GM23338 (cell line): Measurements from ENCODE around the gene PTCH2. TPM values are rescaled to one million over a fixed set of nuclear protein-coding genes. Genes with fewer than 3 reads are reported as not detected.

ENCODE experiments used
- ATAC-seq: fragments of 200-7000 bp; cut with Tn5 transposase; 3 replicates; pipeline ENCODE4 v1.9.1; 2020
- DNase-seq: peaks from one replicate; pipeline ENCODE4 v3.0.0-alpha.2; 2015; ENCODE audit warnings: low spot score
- H2AFZ ChIP-seq: fragments of 200-600 bp; sonication (generic); 2 replicates; pipeline ENCODE4 v1.8.0; 2016; ENCODE audit warnings: antibody characterized with exemption, mild to moderate bottlenecking, moderate library complexity
- H3F3A ChIP-seq: fragments of 200-600 bp; sonication (generic); replicated peaks from 2 replicates; pipeline ENCODE4 v1.8.0; 2017; ENCODE audit warnings: antibody characterized with exemption, mixed run types, low read depth
- H3K27ac ChIP-seq: fragments of 200-600 bp; sonication (generic); 2 replicates; pipeline ENCODE4 v1.6.1; 2016; ENCODE audit warnings: low read depth
- H3K27me3 ChIP-seq: fragments of 200-600 bp; sonication (generic); 2 replicates; pipeline ENCODE4 v1.8.0; 2016; ENCODE audit warnings: mild to moderate bottlenecking, mixed run types, moderate library complexity; ENCODE audit not compliant: insufficient read depth
- H3K36me3 ChIP-seq: fragments of 200-600 bp; sonication (generic); 2 replicates; pipeline ENCODE4 v1.8.0; 2016; ENCODE audit warnings: mild to moderate bottlenecking; ENCODE audit not compliant: insufficient read depth
- H3K4me1 ChIP-seq: fragments of 200-600 bp; sonication (generic); 2 replicates; pipeline ENCODE4 v1.8.0; 2016; ENCODE audit warnings: mild to moderate bottlenecking, moderate library complexity; ENCODE audit not compliant: insufficient read depth
- H3K4me2 ChIP-seq: fragments of 200-600 bp; sonication (generic); 2 replicates; pipeline ENCODE4 v1.7.1; 2017; ENCODE audit warnings: mixed run types
- H3K4me3 ChIP-seq: fragments of 200-600 bp; sonication (generic); 2 replicates; pipeline ENCODE4 v1.6.1; 2016; ENCODE audit warnings: mixed run types
- H3K79me2 ChIP-seq: fragments of 200-600 bp; sonication (generic); replicated peaks from 2 replicates; pipeline ENCODE4 v1.8.0; 2017; ENCODE audit warnings: mild to moderate bottlenecking; ENCODE audit not compliant: insufficient read depth
- H3K9me2 ChIP-seq: fragments of 200-600 bp; sonication (generic); 2 replicates; pipeline ENCODE4 v1.8.0; 2017; ENCODE audit not compliant: insufficient read depth
- H4K20me1 ChIP-seq: fragments of 200-600 bp; sonication (generic); replicated peaks from 2 replicates; pipeline ENCODE4 v1.8.0; 2017; ENCODE audit warnings: mild to moderate bottlenecking; ENCODE audit not compliant: insufficient read depth
- H3K27ac Mint-ChIP-seq: 2 replicates; pipeline ENCODE4 v1.8.0; 2020; ENCODE audit warnings: inconsistent platforms, mild to moderate bottlenecking, moderate library complexity, mixed read lengths
- H3K27me3 Mint-ChIP-seq: 3 replicates; pipeline ENCODE4 v1.8.0; 2022; ENCODE audit warnings: low read depth, mild to moderate bottlenecking, moderate library complexity, mixed read lengths, inconsistent platforms; ENCODE audit not compliant: insufficient read depth, poor library complexity
- H3K36me3 Mint-ChIP-seq: 3 replicates; pipeline ENCODE4 v1.8.0; 2021; ENCODE audit warnings: low read depth, mild to moderate bottlenecking, inconsistent platforms, moderate library complexity, mixed read lengths
- H3K4me1 Mint-ChIP-seq: 3 replicates; pipeline ENCODE4 v1.8.0; 2020; ENCODE audit warnings: mild to moderate bottlenecking, inconsistent platforms, mixed read lengths
- H3K4me3 Mint-ChIP-seq: 3 replicates; pipeline ENCODE4 v1.8.0; 2021; ENCODE audit warnings: moderate library complexity, mild to moderate bottlenecking, inconsistent platforms, mixed read lengths
- H3K9me3 Mint-ChIP-seq: 3 replicates; pipeline ENCODE4 v1.8.0; 2020; ENCODE audit warnings: moderate library complexity, mild to moderate bottlenecking, inconsistent platforms, mixed read lengths
- CREB1 ChIP-seq: fragments of 250-450 bp; sonication (Bioruptor Pico); IDR thresholded peaks from 2 replicates; pipeline ENCODE4 v1.5.0; 2020; ENCODE audit warnings: low read depth, mild to moderate bottlenecking, moderate library complexity
- EZH2 ChIP-seq: fragments of 200-600 bp; sonication (generic); IDR thresholded peaks from one replicate; pipeline ENCODE4 v1.8.0; 2017; ENCODE audit warnings: antibody characterized with exemption, mild to moderate bottlenecking, low read depth; ENCODE audit not compliant: unreplicated experiment
- NANOG ChIP-seq: IDR thresholded peaks from 2 replicates; pipeline ENCODE4 v1.6.1; 2016; ENCODE audit warnings: antibody characterized with exemption, borderline replicate concordance
- POLR2AphosphoS5 ChIP-seq: IDR thresholded peaks from 2 replicates; pipeline ENCODE4 v1.6.1; 2016; ENCODE audit warnings: antibody characterized with exemption, low read depth
- ZNF114 ChIP-seq: fragments of 250-450 bp; sonication (Bioruptor Pico); IDR thresholded peaks from 2 replicates; pipeline ENCODE4 v1.5.0; 2020; ENCODE audit warnings: mild to moderate bottlenecking, moderate library complexity
- ZNF331 ChIP-seq: fragments of 250-450 bp; sonication (Bioruptor Pico); IDR thresholded peaks from 2 replicates; pipeline ENCODE4 v1.5.0; 2020; ENCODE audit warnings: low read depth, mild to moderate bottlenecking, moderate library complexity
- polyA plus RNA-seq: library from polyadenylated mRNA; unstranded; fragments of >200 nt; fragmentation: Nextera tagmentation; extraction: Ambion mirVana; gene quantifications from 2 replicates; pipeline ENCODE4 v1.2.1, GENCODE V29; 2016
- total RNA-seq: library from RNA; depleted of rRNA; stranded (reverse); fragments of >200 nt; shearing (Covaris generic); gene quantifications from 2 replicates; pipeline ENCODE4 v1.2.3, GENCODE V29; 2014
- TF ChIP-seq, protein P1 (sequence below): fragments of 250-450 bp; sonication (Bioruptor Pico); IDR thresholded peaks from 2 replicates; pipeline ENCODE4 v1.5.0; 2020; ENCODE audit warnings: mild to moderate bottlenecking, moderate library complexity
- TF ChIP-seq, protein P2 (sequence below): IDR thresholded peaks from one replicate; pipeline ENCODE4 v1.6.1; 2018; ENCODE audit warnings: antibody characterized with exemption; ENCODE audit not compliant: unreplicated experiment
- TF ChIP-seq, protein P3 (sequence below): IDR thresholded peaks from 2 replicates; pipeline ENCODE4 v1.6.1; 2016; ENCODE audit warnings: antibody characterized with exemption

The PTCH2 gene
- total and polyA plus RNA-seq, 2 experiments from 2014 or later, result 0.63 to 0.74 TPM

- TF ChIP-seq, protein P1, sequence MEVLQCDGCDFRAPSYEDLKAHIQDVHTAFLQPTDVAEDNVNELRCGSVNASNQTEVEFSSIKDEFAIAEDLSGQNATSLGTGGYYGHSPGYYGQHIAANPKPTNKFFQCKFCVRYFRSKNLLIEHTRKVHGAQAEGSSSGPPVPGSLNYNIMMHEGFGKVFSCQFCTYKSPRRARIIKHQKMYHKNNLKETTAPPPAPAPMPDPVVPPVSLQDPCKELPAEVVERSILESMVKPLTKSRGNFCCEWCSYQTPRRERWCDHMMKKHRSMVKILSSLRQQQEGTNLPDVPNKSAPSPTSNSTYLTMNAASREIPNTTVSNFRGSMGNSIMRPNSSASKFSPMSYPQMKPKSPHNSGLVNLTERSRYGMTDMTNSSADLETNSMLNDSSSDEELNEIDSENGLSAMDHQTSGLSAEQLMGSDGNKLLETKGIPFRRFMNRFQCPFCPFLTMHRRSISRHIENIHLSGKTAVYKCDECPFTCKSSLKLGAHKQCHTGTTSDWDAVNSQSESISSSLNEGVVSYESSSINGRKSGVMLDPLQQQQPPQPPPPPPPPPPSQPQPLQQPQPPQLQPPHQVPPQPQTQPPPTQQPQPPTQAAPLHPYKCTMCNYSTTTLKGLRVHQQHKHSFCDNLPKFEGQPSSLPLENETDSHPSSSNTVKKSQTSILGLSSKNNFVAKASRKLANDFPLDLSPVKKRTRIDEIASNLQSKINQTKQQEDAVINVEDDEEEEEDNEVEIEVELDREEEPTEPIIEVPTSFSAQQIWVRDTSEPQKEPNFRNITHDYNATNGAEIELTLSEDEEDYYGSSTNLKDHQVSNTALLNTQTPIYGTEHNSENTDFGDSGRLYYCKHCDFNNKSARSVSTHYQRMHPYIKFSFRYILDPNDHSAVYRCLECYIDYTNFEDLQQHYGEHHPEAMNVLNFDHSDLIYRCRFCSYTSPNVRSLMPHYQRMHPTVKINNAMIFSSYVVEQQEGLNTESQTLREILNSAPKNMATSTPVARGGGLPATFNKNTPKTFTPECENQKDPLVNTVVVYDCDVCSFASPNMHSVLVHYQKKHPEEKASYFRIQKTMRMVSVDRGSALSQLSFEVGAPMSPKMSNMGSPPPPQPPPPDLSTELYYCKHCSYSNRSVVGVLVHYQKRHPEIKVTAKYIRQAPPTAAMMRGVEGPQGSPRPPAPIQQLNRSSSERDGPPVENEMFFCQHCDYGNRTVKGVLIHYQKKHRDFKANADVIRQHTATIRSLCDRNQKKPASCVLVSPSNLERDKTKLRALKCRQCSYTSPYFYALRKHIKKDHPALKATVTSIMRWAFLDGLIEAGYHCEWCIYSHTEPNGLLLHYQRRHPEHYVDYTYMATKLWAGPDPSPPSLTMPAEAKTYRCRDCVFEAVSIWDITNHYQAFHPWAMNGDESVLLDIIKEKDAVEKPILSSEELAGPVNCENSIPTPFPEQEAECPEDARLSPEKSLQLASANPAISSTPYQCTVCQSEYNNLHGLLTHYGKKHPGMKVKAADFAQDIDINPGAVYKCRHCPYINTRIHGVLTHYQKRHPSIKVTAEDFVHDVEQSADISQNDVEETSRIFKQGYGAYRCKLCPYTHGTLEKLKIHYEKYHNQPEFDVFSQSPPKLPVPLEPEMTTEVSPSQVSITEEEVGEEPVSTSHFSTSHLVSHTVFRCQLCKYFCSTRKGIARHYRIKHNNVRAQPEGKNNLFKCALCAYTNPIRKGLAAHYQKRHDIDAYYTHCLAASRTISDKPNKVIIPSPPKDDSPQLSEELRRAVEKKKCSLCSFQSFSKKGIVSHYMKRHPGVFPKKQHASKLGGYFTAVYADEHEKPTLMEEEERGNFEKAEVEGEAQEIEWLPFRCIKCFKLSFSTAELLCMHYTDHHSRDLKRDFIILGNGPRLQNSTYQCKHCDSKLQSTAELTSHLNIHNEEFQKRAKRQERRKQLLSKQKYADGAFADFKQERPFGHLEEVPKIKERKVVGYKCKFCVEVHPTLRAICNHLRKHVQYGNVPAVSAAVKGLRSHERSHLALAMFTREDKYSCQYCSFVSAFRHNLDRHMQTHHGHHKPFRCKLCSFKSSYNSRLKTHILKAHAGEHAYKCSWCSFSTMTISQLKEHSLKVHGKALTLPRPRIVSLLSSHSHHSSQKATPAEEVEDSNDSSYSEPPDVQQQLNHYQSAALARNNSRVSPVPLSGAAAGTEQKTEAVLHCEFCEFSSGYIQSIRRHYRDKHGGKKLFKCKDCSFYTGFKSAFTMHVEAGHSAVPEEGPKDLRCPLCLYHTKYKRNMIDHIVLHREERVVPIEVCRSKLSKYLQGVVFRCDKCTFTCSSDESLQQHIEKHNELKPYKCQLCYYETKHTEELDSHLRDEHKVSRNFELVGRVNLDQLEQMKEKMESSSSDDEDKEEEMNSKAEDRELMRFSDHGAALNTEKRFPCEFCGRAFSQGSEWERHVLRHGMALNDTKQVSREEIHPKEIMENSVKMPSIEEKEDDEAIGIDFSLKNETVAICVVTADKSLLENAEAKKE, result no peak
- TF ChIP-seq ZNF114 (CRISPR knock-in tag), result no peak
- TF ChIP-seq CREB1 (CRISPR knock-in tag), result no peak
- TF ChIP-seq NANOG, result no peak
Observed at GRCh38 chr1:44890007-44890406, 47.0 kb upstream of the PTCH2 start (continued).

DNA sequence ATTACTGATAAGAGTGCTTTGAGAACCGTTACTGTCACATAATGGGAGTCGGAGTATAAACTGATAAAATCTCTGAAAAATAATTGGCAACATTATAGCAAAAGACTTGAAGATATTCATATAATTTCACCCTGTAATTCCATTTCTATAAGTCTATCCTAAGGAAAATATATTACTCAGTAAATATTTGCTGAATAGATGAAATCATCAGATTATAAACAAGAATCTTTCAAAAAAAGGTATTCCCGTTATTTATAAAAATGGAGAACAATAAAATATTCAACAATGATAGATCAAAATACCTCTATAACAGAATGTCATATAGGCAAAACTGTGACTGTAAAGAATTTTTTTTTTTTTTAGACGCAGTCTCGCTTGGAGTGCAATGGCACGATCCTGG is 42.4 kb upstream of the PTCH2 start:
- Histone ChIP-seq H3K79me2 (no peaks in the 10 kb centered on the region), H4K20me1 (no peaks in the 10 kb centered on the region), H3K27ac (no peak overlapping the region), H3K4me1 (no peaks in the 10 kb centered on the region), H3K27me3 (no peaks in the 10 kb centered on the region), H3K9me2 (no peaks in the 10 kb centered on the region), H3K4me3 (no peak overlapping the region), H3K4me2 (no peak overlapping the region), H3K36me3 (peaks cover 19% of the 10 kb centered on the region), H3F3A (no peaks in the 10 kb centered on the region), H2AFZ (no peak overlapping the region)
- H3K36me3 Mint-ChIP-seq, result peaks cover 69% of the 10 kb centered on the region
- H3K27ac Mint-ChIP-seq, result no peak overlapping the region
- ATAC-seq (no peak), DNase-seq (no peak)
- H3K27me3 Mint-ChIP-seq, result peaks cover 4% of the 10 kb centered on the region
- H3K4me1 Mint-ChIP-seq, result peaks cover 8% of the 10 kb centered on the region
- H3K4me3 Mint-ChIP-seq, result no peak overlapping the region
- H3K9me3 Mint-ChIP-seq, result peaks cover 55% of the 10 kb centered on the region
- no peak for TF ChIP-seq EZH2
- TF ChIP-seq ZNF114 (CRISPR knock-in tag), result no peak
- no peak for TF ChIP-seq CREB1 (CRISPR knock-in tag)
- TF ChIP-seq ZNF331 (CRISPR knock-in tag), result no peak
- TF ChIP-seq, protein P2, sequence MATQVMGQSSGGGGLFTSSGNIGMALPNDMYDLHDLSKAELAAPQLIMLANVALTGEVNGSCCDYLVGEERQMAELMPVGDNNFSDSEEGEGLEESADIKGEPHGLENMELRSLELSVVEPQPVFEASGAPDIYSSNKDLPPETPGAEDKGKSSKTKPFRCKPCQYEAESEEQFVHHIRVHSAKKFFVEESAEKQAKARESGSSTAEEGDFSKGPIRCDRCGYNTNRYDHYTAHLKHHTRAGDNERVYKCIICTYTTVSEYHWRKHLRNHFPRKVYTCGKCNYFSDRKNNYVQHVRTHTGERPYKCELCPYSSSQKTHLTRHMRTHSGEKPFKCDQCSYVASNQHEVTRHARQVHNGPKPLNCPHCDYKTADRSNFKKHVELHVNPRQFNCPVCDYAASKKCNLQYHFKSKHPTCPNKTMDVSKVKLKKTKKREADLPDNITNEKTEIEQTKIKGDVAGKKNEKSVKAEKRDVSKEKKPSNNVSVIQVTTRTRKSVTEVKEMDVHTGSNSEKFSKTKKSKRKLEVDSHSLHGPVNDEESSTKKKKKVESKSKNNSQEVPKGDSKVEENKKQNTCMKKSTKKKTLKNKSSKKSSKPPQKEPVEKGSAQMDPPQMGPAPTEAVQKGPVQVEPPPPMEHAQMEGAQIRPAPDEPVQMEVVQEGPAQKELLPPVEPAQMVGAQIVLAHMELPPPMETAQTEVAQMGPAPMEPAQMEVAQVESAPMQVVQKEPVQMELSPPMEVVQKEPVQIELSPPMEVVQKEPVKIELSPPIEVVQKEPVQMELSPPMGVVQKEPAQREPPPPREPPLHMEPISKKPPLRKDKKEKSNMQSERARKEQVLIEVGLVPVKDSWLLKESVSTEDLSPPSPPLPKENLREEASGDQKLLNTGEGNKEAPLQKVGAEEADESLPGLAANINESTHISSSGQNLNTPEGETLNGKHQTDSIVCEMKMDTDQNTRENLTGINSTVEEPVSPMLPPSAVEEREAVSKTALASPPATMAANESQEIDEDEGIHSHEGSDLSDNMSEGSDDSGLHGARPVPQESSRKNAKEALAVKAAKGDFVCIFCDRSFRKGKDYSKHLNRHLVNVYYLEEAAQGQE, result no peak
- TF ChIP-seq, protein P3, sequence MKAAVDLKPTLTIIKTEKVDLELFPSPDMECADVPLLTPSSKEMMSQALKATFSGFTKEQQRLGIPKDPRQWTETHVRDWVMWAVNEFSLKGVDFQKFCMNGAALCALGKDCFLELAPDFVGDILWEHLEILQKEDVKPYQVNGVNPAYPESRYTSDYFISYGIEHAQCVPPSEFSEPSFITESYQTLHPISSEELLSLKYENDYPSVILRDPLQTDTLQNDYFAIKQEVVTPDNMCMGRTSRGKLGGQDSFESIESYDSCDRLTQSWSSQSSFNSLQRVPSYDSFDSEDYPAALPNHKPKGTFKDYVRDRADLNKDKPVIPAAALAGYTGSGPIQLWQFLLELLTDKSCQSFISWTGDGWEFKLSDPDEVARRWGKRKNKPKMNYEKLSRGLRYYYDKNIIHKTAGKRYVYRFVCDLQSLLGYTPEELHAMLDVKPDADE, result no peak
- no peak for TF ChIP-seq POLR2AphosphoS5
- no peak for TF ChIP-seq NANOG
